CD8-positive, alpha-beta memory T cell (primary cell): ENCODE measurements around the gene ADGB. TPM values are rescaled to one million over a fixed set of nuclear protein-coding genes. Genes with fewer than 3 reads are reported as not detected.

Experiments used
- CTCF ChIA-PET: fragments of 350-600 bp; sonication (Branson Sonifier 250); formaldehyde crosslinking; loops from one replicate; lab custom pipeline; 2021; ENCODE audit warnings: antibody characterized with exemption; lab: Charles Lee
- POLR2A ChIA-PET: fragments of 350-600 bp; sonication (Branson Sonifier 250); formaldehyde crosslinking; loops from one replicate; lab custom pipeline; 2021; ENCODE audit warnings: antibody characterized with exemption; lab: Charles Lee
- DNase-seq, 5 donors: peaks; one replicate each; pipeline versions ENCODE4 v3.0.0 to v3.0.0-alpha.2; 2020 to 2022; ENCODE audit warnings: mixed read lengths in 1 of 5
- H3K27ac ChIP-seq: one replicate; pipeline ENCODE4 v1.7.0; 2013; ENCODE audit warnings: low read depth, mild to moderate bottlenecking, low read length, moderate library complexity
- H3K27me3 ChIP-seq: 2 replicates; pipeline ENCODE4 v1.7.0; 2013; ENCODE audit warnings: low read length, mild to moderate bottlenecking; ENCODE audit not compliant: insufficient read depth, poor library complexity, severe bottlenecking
- H3K36me3 ChIP-seq: 2 replicates; pipeline ENCODE4 v1.7.0; 2013; ENCODE audit warnings: mild to moderate bottlenecking, low read length, moderate library complexity; ENCODE audit not compliant: insufficient read depth
- H3K4me1 ChIP-seq: 2 replicates; pipeline ENCODE4 v1.7.0; 2013; ENCODE audit warnings: mild to moderate bottlenecking, low read length, moderate library complexity; ENCODE audit not compliant: insufficient read depth
- H3K4me3 ChIP-seq: 2 replicates; pipeline ENCODE4 v1.7.0; 2013; ENCODE audit warnings: mild to moderate bottlenecking, low read length
- H3K9me3 ChIP-seq: 2 replicates; pipeline ENCODE4 v1.7.0; 2013; ENCODE audit warnings: mild to moderate bottlenecking, low read length
- H3K27ac Mint-ChIP-seq, 8 donors: one replicate each; pipeline ENCODE4 v1.8.0; 2020 to 2021; ENCODE audit warnings: mixed read lengths in 8 of 8, mild to moderate bottlenecking in 6 of 8, inconsistent platforms in 3 of 8, moderate library complexity in 3 of 8
- H3K27me3 Mint-ChIP-seq, 2 donors: one replicate each; pipeline ENCODE4 v1.8.0; 2020 to 2021; ENCODE audit warnings: mixed read lengths in 2 of 2, mild to moderate bottlenecking in 1 of 2, moderate library complexity in 1 of 2
- H3K36me3 Mint-ChIP-seq, 3 donors: one replicate each; pipeline ENCODE4 v1.8.0; 2020 to 2021; ENCODE audit warnings: mixed read lengths in 3 of 3, inconsistent platforms in 1 of 3, mild to moderate bottlenecking in 1 of 3
- H3K4me1 Mint-ChIP-seq, 3 donors: one replicate each; pipeline ENCODE4 v1.8.0; 2020 to 2021; ENCODE audit warnings: mixed read lengths in 3 of 3, inconsistent platforms in 1 of 3, mild to moderate bottlenecking in 1 of 3
- H3K4me3 Mint-ChIP-seq, 7 donors: one replicate each; pipeline ENCODE4 v1.8.0; 2020 to 2021; ENCODE audit warnings: mixed read lengths in 7 of 7, mild to moderate bottlenecking in 6 of 7, moderate library complexity in 4 of 7, inconsistent platforms in 2 of 7
- H3K9me3 Mint-ChIP-seq, 5 donors: one replicate each; pipeline ENCODE4 v1.8.0; 2020 to 2022; ENCODE audit warnings: mixed read lengths in 5 of 5, mild to moderate bottlenecking in 3 of 5, moderate library complexity in 2 of 5, inconsistent platforms in 1 of 5
- polyA plus RNA-seq: library from polyadenylated mRNA; unstranded; fragments of 300-500 nt; fragmentation: Illumina TruSeq; gene quantifications from one replicate; pipeline ENCODE4 v1.2.3, GENCODE V29; 2021
- total RNA-seq, 2 experiments: library from RNA; stranded (reverse); gene quantifications; one replicate each; pipeline ENCODE4 v1.2.3, GENCODE V29; 2021

Gene ADGB
- total and polyA plus RNA-seq, 3 experiments from 2014 or later, result 0.22 to 0.35 TPM; not detected in 1

DNA sequence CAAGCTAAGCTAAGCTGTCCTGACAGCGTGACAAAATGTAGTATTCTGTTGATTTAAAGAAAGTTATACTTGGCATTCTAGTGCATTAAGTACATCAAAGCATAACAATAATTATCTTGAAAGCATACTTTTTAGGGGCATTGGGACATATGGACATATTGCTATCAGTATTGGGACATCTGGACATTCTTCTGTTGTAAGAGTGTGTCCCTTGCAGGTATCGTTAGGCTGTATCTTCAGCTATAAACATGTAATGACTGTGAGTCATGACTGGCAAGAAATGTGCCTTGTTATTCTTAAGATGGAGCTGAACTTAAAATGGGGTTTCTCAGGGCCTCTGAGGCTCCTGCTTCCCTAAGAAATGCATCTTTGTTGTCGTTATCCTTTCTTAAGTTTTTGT, 74.3 kb downstream of the ADGB start:
- Mint-ChIP-seq H3K27me3 (peaks cover 0 to 2% of the 10 kb centered on the region in 2 donors), H3K4me3 (no peak overlapping the region), H3K9me3 (peaks cover 0 to 5% (median 0%) of the 10 kb centered on the region in 5 donors), H3K4me1 (no peaks in the 10 kb centered on the region), H3K27ac (no peak overlapping the region), H3K36me3 (no peaks in the 10 kb centered on the region)
- CTCF ChIA-PET, result no interaction called here
- no peaks in the 10 kb centered on the region for H3K4me1 ChIP-seq
- no peaks in the 10 kb centered on the region for H3K9me3 ChIP-seq
- H3K27ac ChIP-seq, result no peak overlapping the region
- POLR2A ChIA-PET, result no interaction called here
- H3K36me3 ChIP-seq, result no peaks in the 10 kb centered on the region
- DNase-seq, result no peak
- H3K27me3 ChIP-seq, result no peaks in the 10 kb centered on the region
- no peak overlapping the region for H3K4me3 ChIP-seq

DNA sequence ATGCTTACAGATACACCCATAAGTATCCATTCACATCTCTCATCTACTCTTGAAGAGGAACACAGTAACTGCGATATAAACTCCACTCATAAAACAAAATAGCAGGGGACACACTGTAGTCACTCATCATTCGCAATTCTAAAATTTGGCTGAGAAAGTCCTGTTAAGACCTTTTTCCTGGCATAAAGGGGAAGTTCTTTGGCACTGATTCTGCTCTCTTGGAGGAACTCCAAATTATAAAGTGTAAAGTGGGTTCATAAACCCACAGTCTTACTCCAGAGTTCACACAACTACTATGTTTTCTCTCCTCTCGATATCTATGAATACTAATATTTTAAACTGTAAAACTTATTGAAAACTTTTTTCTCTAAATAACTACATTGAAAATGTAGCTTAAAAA, 80.6 kb downstream of the ADGB start:
- H3K27me3 ChIP-seq, result no peaks in the 10 kb centered on the region
- CTCF ChIA-PET, result no interaction called here
- H3K36me3 Mint-ChIP-seq, result no peaks in the 10 kb centered on the region
- H3K36me3 ChIP-seq, result no peaks in the 10 kb centered on the region
- H3K27me3 Mint-ChIP-seq, result no peaks in the 10 kb centered on the region
- peaks cover 0 to 5% (median 0%) of the 10 kb centered on the region in 5 donors for H3K9me3 Mint-ChIP-seq
- no peak overlapping the region for H3K4me3 Mint-ChIP-seq
- H3K4me1 Mint-ChIP-seq, result no peaks in the 10 kb centered on the region
- DNase-seq, result no peak
- H3K4me3 ChIP-seq, result no peak overlapping the region
- no peak overlapping the region for H3K27ac ChIP-seq
- POLR2A ChIA-PET, result no interaction called here
- no peak overlapping the region for H3K27ac Mint-ChIP-seq
- no peaks in the 10 kb centered on the region for H3K9me3 ChIP-seq
- H3K4me1 ChIP-seq, result no peaks in the 10 kb centered on the region

DNA sequence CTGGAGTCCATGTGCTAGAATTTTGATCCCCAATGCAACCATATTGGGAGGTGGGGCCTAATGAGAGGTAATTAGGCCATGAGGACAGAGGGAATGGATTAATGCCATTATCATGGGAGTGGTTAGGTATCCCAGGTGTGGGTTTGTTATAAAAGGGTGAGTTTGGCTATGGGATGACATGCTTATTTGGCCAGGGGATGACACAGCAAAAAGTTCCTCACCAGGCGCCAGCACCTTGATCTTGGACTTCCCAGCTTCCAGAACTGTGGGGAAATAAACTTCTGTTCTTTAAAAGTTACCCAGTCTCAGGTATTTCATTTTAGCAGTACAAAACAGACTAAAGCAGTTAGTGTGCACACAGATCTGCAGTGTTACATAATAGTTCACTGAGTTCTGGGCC, 84.1 kb downstream of the ADGB start:
- no peaks in the 10 kb centered on the region for H3K9me3 ChIP-seq
- no peak overlapping the region for H3K27ac ChIP-seq
- H3K4me3 ChIP-seq, result no peak overlapping the region
- no peaks in the 10 kb centered on the region for H3K4me1 ChIP-seq
- H3K27ac Mint-ChIP-seq, result no peak overlapping the region
- no peak for DNase-seq
- POLR2A ChIA-PET, result no interaction called here
- no peaks in the 10 kb centered on the region for H3K36me3 Mint-ChIP-seq
- CTCF ChIA-PET, result no interaction called here
- no peaks in the 10 kb centered on the region for H3K36me3 ChIP-seq
- no peaks in the 10 kb centered on the region for H3K27me3 ChIP-seq
- no peak overlapping the region for H3K4me3 Mint-ChIP-seq
- no peaks in the 10 kb centered on the region for H3K27me3 Mint-ChIP-seq
- peaks cover 0 to 4% (median 0%) of the 10 kb centered on the region in 5 donors for H3K9me3 Mint-ChIP-seq
- H3K4me1 Mint-ChIP-seq, result no peaks in the 10 kb centered on the region

DNA sequence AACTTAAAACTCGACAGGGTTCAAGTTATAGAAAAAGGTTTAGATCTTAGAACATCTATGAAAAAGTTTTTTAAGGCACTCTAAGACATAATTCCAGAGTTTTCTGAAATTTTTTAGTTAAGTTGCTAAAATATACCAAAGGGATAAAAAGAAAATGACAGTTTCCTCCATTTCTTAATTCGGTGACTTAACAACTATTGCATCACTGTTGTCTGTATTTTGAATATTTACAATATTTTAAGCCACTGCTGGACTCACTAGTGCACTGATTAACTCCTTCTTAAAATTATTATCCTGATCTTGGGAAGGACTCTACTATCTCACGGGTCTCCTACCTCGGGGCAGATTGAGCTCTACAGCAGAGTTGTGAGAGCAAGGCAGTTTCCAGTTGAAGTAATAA, 91.0 kb downstream of the ADGB start:
- Mint-ChIP-seq H3K36me3 (no peaks in the 10 kb centered on the region), H3K27me3 (no peaks in the 10 kb centered on the region), H3K9me3 (no peaks in the 10 kb centered on the region), H3K27ac (no peak overlapping the region), H3K4me3 (no peak overlapping the region), H3K4me1 (no peaks in the 10 kb centered on the region)
- Histone ChIP-seq H3K27ac (no peak overlapping the region), H3K4me3 (no peak overlapping the region), H3K9me3 (no peaks in the 10 kb centered on the region), H3K36me3 (no peaks in the 10 kb centered on the region), H3K4me1 (no peaks in the 10 kb centered on the region), H3K27me3 (no peaks in the 10 kb centered on the region)
- ChIA-PET CTCF (no interaction called here), POLR2A (no interaction called here)
- no peak for DNase-seq

DNA sequence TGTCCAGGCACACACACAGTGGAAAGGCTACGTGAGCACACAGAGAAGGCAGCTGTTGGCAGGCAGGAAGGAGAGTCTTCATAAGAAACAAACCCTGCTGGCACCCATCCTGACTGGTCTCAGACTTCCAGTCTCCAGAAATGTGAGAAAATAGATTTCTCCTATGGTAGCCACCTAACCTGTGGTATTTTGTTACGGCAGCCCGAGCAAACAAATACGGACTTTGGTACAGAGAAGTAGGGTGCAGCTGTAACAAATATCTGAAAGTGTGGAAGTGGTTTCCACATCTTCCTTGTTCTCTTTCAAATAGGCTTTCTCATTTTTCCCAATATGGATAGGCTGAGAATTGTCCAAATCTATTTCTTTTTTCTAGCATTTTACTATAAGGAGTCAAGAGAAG, 94.6 kb downstream of the ADGB start:
- H3K27ac Mint-ChIP-seq, result no peak overlapping the region
- Histone ChIP-seq H3K27ac (no peak overlapping the region), H3K27me3 (no peaks in the 10 kb centered on the region), H3K36me3 (no peaks in the 10 kb centered on the region), H3K9me3 (no peaks in the 10 kb centered on the region), H3K4me1 (no peaks in the 10 kb centered on the region), H3K4me3 (no peak overlapping the region)
- POLR2A ChIA-PET, result no interaction called here
- no peaks in the 10 kb centered on the region for H3K27me3 Mint-ChIP-seq
- no peaks in the 10 kb centered on the region for H3K9me3 Mint-ChIP-seq
- DNase-seq, result no peak
- CTCF ChIA-PET, result no interaction called here
- no peaks in the 10 kb centered on the region for H3K4me1 Mint-ChIP-seq
- H3K36me3 Mint-ChIP-seq, result no peaks in the 10 kb centered on the region
- no peak overlapping the region for H3K4me3 Mint-ChIP-seq

DNA sequence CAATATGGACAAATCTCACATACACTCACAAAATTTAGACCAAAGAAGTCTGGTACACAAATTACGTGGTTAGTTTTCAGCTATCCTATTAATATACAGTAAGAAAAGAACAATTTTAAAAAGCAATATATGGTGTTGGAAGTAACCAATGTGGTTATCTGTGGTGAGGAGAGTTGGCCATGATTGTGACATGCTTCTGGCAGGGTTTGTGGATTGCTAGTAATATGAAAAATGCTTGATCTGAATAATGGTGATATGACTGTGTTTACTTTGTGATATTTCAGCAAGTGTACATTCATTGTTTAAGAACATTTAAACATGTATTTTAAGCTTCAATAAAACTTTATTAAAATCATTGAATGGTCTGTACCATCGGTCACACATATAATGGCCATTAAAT, 99.1 kb downstream of the ADGB start:
- Mint-ChIP-seq H3K27ac (no peak overlapping the region), H3K27me3 (no peaks in the 10 kb centered on the region), H3K9me3 (no peaks in the 10 kb centered on the region), H3K4me1 (no peaks in the 10 kb centered on the region), H3K36me3 (no peaks in the 10 kb centered on the region), H3K4me3 (no peak overlapping the region)
- ChIA-PET POLR2A (no interaction called here), CTCF (no interaction called here)
- Histone ChIP-seq H3K36me3 (no peaks in the 10 kb centered on the region), H3K27me3 (no peaks in the 10 kb centered on the region), H3K4me1 (no peaks in the 10 kb centered on the region), H3K4me3 (no peak overlapping the region), H3K9me3 (no peaks in the 10 kb centered on the region), H3K27ac (no peak overlapping the region)
- DNase-seq, result no peak

DNA sequence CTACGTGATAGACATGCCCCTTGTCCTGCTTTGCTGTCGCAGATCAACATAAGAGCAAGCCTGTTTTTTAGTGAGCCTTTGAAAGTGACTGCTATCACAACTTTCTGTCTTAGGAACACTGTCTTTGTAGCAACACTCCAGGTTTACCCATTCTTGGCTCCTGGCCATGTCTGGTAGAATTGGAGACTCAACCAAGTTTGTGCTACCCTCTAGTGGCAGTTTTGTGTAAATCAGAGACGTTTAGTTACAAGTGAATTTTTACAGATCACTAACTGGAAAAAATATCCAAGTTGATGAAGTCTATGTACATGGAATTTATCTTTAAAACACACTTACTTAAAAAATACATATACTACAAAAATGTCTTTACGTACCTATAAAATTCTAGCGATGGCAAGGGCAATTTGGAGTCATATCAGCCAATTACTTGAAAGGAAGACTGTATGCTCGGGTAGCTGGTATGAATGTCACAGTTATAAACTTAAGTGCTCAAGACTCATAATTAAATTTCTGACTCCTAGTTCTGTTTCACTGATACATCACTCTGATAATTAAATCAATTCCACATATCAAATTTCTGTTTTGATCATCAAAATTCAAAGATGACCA, 101.4 kb downstream of the ADGB start:
- Mint-ChIP-seq H3K27ac (no peak overlapping the region), H3K36me3 (no peaks in the 10 kb centered on the region), H3K9me3 (no peaks in the 10 kb centered on the region), H3K4me1 (no peaks in the 10 kb centered on the region), H3K4me3 (no peak overlapping the region), H3K27me3 (no peaks in the 10 kb centered on the region)
- peak in 2 of 5 donors; percentile 1 to 25 for DNase-seq
- POLR2A ChIA-PET, result no interaction called here
- Histone ChIP-seq H3K4me1 (no peaks in the 10 kb centered on the region), H3K27ac (no peak overlapping the region), H3K9me3 (no peaks in the 10 kb centered on the region), H3K36me3 (no peaks in the 10 kb centered on the region), H3K4me3 (no peak overlapping the region), H3K27me3 (no peaks in the 10 kb centered on the region)
- CTCF ChIA-PET, result no interaction called here

DNA sequence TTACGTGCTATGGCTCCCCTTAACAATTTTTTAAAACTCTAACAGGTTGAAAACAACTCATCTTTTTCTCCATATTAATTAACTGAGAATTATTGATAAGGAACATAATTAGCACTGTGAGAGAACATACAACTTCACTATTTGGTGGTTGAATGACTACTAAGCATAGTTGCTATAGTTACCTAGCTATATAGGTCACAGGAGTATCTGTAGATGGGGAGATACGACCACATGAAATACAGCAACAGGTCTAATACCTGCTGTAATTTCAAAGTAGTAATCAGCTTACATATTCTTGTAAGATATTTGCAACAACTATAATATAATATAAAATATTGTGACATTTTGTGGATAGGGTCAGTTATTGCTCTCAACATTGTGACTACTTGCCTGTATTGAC, 102.9 kb downstream of the ADGB start:
- no peak for DNase-seq
- H3K27ac ChIP-seq, result no peak overlapping the region
- H3K9me3 ChIP-seq, result no peaks in the 10 kb centered on the region
- no peak overlapping the region for H3K4me3 ChIP-seq
- no peak overlapping the region for H3K27ac Mint-ChIP-seq
- ChIA-PET CTCF (no interaction called here), POLR2A (no interaction called here)
- no peaks in the 10 kb centered on the region for H3K4me1 ChIP-seq
- H3K36me3 Mint-ChIP-seq, result no peaks in the 10 kb centered on the region
- H3K36me3 ChIP-seq, result no peaks in the 10 kb centered on the region
- H3K27me3 ChIP-seq, result no peaks in the 10 kb centered on the region
- no peaks in the 10 kb centered on the region for H3K4me1 Mint-ChIP-seq
- no peaks in the 10 kb centered on the region for H3K27me3 Mint-ChIP-seq
- H3K4me3 Mint-ChIP-seq, result no peak overlapping the region
- H3K9me3 Mint-ChIP-seq, result peaks cover 0 to 3% (median 0%) of the 10 kb centered on the region in 5 donors
